GM12872 (cell line): ENCODE data around the gene DCAF8.

Experiments
- CTCF ChIP-seq: IDR thresholded peaks from 3 replicates; pipeline ENCODE4 v1.5.1; 2011; ENCODE audit warnings: low read depth, mild to moderate bottlenecking, low read length, moderate library complexity; ENCODE audit not compliant: insufficient read depth

Gene DCAF8

DNA sequence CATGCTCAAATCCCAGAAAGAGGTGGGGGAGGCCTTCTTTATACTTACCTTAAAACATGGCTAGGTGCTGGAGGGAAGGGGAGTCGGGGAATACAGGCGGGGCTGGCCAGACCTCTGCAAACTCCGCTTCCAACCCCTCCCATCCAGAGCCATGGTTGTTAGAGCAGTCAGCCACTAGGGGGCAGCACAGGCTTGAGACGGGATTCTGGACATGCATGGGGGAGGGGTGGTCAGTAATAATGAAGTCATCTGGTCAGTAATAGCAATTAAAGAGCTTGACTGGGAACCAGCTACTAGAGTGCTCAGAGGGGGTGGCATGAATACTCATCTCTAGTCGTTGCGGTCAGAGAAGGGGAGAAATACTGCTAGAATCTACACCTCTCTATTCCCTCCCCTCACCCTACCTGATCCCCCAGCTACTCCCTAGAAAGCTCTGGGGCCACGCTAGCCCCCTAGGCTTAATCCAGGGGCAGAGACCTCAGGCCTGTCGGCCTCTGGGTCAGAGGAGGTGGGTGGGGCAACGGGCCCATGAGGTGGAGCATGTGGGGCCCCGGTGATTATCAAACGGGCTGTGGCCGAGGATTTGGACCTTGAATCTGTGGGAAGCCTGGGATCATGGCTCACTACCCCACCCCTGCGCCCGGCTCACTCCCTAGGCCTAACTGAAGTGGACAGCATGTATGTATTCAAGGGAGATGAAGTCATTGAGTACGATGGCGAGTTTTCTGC lies 69.1 kb downstream of the DCAF8 start:
- peak; percentile 96 for TF ChIP-seq CTCF

DNA sequence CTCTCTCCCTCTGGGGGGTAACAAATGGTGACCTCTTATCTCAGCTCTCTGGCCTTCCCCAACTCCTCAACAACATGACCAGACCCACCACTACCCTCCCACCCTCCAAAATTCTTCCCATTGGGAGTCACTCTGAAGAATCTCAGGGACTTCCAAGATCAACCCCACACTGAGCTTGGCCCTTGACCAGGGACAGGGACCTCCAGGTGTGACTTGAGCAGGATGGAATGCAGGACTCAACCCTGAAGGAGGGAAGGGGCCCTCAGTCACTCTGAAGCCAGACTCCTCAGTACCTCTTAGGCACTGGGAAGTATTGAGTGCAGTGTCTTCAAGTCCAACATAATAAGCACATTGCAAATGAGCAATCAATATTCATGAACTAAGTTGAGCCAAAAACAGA lies 70.1 kb downstream of the DCAF8 start:
- no peak for TF ChIP-seq CTCF

DNA sequence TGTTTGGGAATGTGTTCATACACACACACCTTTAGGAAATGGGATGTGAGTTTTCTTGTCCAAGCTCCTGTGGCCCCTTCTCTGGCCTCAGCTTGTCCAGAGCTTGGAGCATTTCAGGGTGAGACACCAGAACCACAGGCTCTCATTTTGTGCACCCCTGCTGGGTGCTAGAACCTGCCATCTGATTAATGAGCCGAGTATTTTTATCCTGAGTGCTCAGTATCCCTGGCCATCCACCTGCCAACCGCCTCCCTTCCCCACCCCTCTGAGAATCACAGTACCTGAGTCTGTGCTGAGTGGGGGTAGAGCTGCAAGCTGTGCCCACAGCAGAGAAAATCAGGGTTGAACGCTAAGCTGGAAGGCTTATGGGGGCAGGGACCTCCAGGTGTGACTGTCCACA lies 70.6 kb downstream of the DCAF8 start:
- TF ChIP-seq CTCF, result no peak

GRCh38 chr1:160189649-160190625 lies 72.4 kb downstream of the DCAF8 start, which contains the start of gene CASQ1:
Gene CASQ1, plus strand, starts transcription at chr1:160190575. Its CDS starts 177 bp downstream, at chr1:160190752.
- no peak for TF ChIP-seq CTCF

DNA sequence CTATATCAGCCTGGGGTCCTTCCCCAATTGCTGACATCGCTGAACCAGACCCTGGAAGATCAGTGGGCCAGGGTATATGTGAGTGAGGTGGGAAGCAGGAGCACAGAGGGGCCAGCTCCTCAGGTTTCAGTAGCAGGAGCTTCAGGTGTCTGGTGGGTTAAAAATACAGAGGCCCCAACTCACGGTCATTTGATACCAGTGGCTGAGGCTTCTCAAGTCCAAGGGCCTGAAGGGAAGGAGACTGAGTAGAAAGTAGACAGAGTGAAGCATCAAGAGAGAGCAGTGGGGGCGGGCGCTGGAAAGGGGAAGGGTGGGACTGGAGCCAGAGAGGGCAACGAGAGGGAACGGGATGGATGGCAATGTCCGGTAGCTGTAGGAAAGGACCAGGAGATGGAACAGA lies 74.0 kb downstream of the DCAF8 start:
- no peak for TF ChIP-seq CTCF

DNA sequence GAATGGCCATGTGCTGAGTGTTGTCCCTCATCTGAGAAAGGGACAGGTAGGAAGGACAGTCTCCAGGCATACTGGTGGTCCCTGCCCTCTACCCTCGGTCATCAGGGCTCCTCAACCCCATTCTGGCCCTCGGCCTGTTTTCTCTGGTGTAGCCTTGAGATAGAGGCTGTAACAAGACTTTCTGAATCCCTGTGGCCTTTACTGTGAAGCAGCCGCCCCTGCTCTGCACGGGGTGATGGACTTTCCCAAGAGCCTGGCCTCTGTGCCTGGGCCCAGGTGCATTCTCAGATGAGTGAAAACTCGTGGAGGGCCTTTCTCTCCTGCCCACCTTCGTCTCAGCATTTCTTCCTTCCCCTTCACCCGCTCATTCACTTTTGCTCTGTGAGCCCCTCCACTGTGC lies 74.9 kb downstream of the DCAF8 start:
- TF ChIP-seq CTCF, result no peak

GRCh38 chr1:160186729-160187128 lies 75.6 kb downstream of the DCAF8 start:
- TF ChIP-seq CTCF, result no peak
